Globus pallidus (tissue), 1 donor: ENCODE data around the gene PMFBP1.

Experiments
- DNase-seq: peaks from one replicate; pipeline ENCODE4 v3.0.0-alpha.2; 2015; ENCODE audit warnings: low spot score

The PMFBP1 gene

GRCh38 chr16:72172105-72173034 is at the start of gene PMFBP1:
Gene PMFBP1, minus strand, starts transcription at chr16:72172155. Its CDS starts 947 bp downstream, at chr16:72171208.
- DNase-seq: peak; percentile 65

- DNase-seq: no peak
Measured at GRCh38 chr16:72221630-72222024, 49.7 kb upstream of the PMFBP1 start.

GRCh38 chr16:72220875-72221629 is 49.1 kb upstream of the PMFBP1 start:
- no peak for DNase-seq

- DNase-seq: no peak
Measured at GRCh38 chr16:72219282-72219681, 47.3 kb upstream of the PMFBP1 start.

- no peak for DNase-seq
Measured at GRCh38 chr16:72216767-72217166, 44.8 kb upstream of the PMFBP1 start.

- DNase-seq: no peak
Measured at GRCh38 chr16:72214821-72215220, 42.9 kb upstream of the PMFBP1 start.

GRCh38 chr16:72211110-72211509 is 39.2 kb upstream of the PMFBP1 start:
- no peak for DNase-seq

GRCh38 chr16:72210555-72210954 is 38.6 kb upstream of the PMFBP1 start:
- DNase-seq: no peak

GRCh38 chr16:72210072-72210471 is 38.1 kb upstream of the PMFBP1 start:
- no peak for DNase-seq

GRCh38 chr16:72206299-72206698 is 34.3 kb upstream of the PMFBP1 start:
- DNase-seq: no peak

- DNase-seq: peak; percentile 62
Measured at GRCh38 chr16:72203401-72203800, 31.4 kb upstream of the PMFBP1 start.

GRCh38 chr16:72202014-72202413 is 30.1 kb upstream of the PMFBP1 start:
- no peak for DNase-seq

GRCh38 chr16:72201387-72201786 is 29.4 kb upstream of the PMFBP1 start:
- DNase-seq: no peak

- no peak for DNase-seq
Measured at GRCh38 chr16:72199761-72200337, 27.9 kb upstream of the PMFBP1 start.

- DNase-seq: peak; percentile 49
Measured at GRCh38 chr16:72198771-72199201, 26.8 kb upstream of the PMFBP1 start.

GRCh38 chr16:72198021-72198711 is 26.2 kb upstream of the PMFBP1 start:
- peak; percentile 81 for DNase-seq

- DNase-seq: peak; percentile 32
Measured at GRCh38 chr16:72197545-72197944, 25.6 kb upstream of the PMFBP1 start.

- DNase-seq: no peak
Measured at GRCh38 chr16:72195609-72196008, 23.7 kb upstream of the PMFBP1 start.

GRCh38 chr16:72191551-72191950 is 19.6 kb upstream of the PMFBP1 start:
- DNase-seq: no peak

- DNase-seq: no peak
Measured at GRCh38 chr16:72189865-72190371, 18.0 kb upstream of the PMFBP1 start.

- DNase-seq: no peak
Measured at GRCh38 chr16:72188541-72188940, 16.6 kb upstream of the PMFBP1 start.

- no peak for DNase-seq
Measured at GRCh38 chr16:72187551-72187950, 15.6 kb upstream of the PMFBP1 start.
